ENCODE measurements around the gene PHRF1. TPM values are rescaled to one million over a fixed set of nuclear protein-coding genes. Genes with fewer than 3 reads are reported as not detected.

The PHRF1 gene
- total RNA-seq, 1 experiment from 2014 or later: 48.9 TPM

DNA sequence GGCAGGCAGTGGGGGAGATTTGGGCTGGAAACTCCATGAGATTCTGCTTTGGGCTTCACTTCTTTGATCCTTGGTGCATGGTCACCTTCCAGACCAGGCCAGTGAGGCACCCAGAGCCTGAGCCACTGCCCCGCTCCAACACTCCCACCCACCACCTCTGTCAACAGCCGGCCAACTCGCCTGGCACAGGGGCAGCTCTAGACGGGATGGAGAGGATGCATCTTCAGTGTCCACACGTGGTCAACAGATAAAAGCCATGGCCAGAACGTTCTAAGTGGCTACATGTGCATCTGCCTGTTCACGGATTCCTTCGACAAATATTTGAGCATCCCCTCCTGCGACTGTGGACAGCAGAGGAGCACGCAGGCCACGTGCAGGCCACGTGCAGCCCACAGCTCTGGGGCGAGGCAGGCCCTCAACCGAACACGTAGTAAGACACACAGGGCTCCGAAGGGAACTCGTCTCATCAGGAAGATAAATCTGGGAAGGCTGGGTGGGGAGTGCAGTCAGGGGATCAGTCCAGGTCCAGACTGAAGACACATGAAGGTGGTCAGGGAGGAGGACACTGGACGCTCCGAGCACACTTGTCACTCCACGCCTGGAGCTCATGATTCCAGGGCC, 37.7 kb upstream of the PHRF1 start:
- H3K79me1 ChIP-seq (ENCODE audit: insufficient read depth, low read depth, low read length, poor library complexity, severe bottlenecking): no peaks in the 10 kb centered on the region
- H3K27me3 Mint-ChIP-seq (ENCODE audit: low read depth): peaks cover 16% of the 10 kb centered on the region
- no peak overlapping the region for H2AK5ac ChIP-seq (ENCODE audit: insufficient read length, low read length)
- H3K18ac ChIP-seq (ENCODE audit: insufficient read length, low read depth, low read length): no peak overlapping the region
- no peak overlapping the region for H3K56ac ChIP-seq (ENCODE audit: insufficient read length, low read depth, low read length)
- no peak overlapping the region for H4K8ac ChIP-seq (replicated peaks; ENCODE audit: insufficient read length, low read depth, low read length)
- no peak overlapping the region for H2AFZ ChIP-seq (ENCODE audit: low read length)
- no peak overlapping the region for H3K14ac ChIP-seq (ENCODE audit: insufficient read depth, low read length)
- H3K23me2 ChIP-seq (ENCODE audit: insufficient read length, low read depth, low read length, poor library complexity, severe bottlenecking): peaks cover 19% of the 10 kb centered on the region
- no peak overlapping the region for H4K5ac ChIP-seq (ENCODE audit: insufficient read length, low read depth, low read length)
- H3K4me1 ChIP-seq (ENCODE audit: insufficient read depth, low read length): no peaks in the 10 kb centered on the region
- TF ChIP-seq CTCF (conservative IDR thresholded peaks at IDR 0.05): no peak
- H3K4me1 Mint-ChIP-seq: peaks cover 6 to 11% of the 10 kb centered on the region in 2 experiments; a peak in 2 of 4 replicates
- no peak overlapping the region for H2BK20ac ChIP-seq (ENCODE audit: low read depth, low read length, poor library complexity, severe bottlenecking)
- DNase-seq: no peak
- H3K9me3 Mint-ChIP-seq: peaks cover 0 to 4% of the 10 kb centered on the region in 2 experiments; a peak in 2 of 5 replicates
- H4K91ac ChIP-seq (ENCODE audit: insufficient read length, low read depth, low read length): no peak overlapping the region
- H4K20me1 ChIP-seq (ENCODE audit: control insufficient read depth, insufficient read depth, insufficient read length): no peaks in the 10 kb centered on the region
- H3K4me2 ChIP-seq (ENCODE audit: insufficient read depth, insufficient read length, low read length): no peak overlapping the region
- no peak overlapping the region for H3K27ac ChIP-seq (ENCODE audit: insufficient read length, low read depth, low read length)
- no peak overlapping the region for H3K27ac Mint-ChIP-seq
- H3T11ph ChIP-seq (ENCODE audit: low read length): no peak overlapping the region
- H3K4ac ChIP-seq (ENCODE audit: low read depth, low read length): no peak overlapping the region
- WGBS (ENCODE audit: extremely low coverage, insufficient read length, low lambda C conversion rate): no CpG with 5 or more reads among the region's 20 CpGs
- H3K23ac ChIP-seq (ENCODE audit: insufficient read length, low read depth, low read length): no peak overlapping the region
- H3K27me3 ChIP-seq (ENCODE audit: insufficient read depth, low read length): no peaks in the 10 kb centered on the region
- no peak overlapping the region for H2BK12ac ChIP-seq (ENCODE audit: insufficient read length, low read depth, low read length)
- H3K9ac ChIP-seq (ENCODE audit: extremely low read depth, insufficient read length, low read length): no peak overlapping the region
- H2BK120ac ChIP-seq (ENCODE audit: low read depth, low read length, poor library complexity, severe bottlenecking): no peak overlapping the region
- peaks cover 4 to 11% (median 5%) of the 10 kb centered on the region in 3 experiments; a peak in 6 of 7 replicates for H3K36me3 Mint-ChIP-seq (ENCODE audit: insufficient read depth in 1 of 3, low read depth in 3 of 3)
- no peak overlapping the region for H2BK15ac ChIP-seq (ENCODE audit: low read depth, low read length)
- H3K9me3 ChIP-seq (ENCODE audit: control insufficient read depth, low read depth, low read length): no peaks in the 10 kb centered on the region
- H2BK5ac ChIP-seq (ENCODE audit: insufficient read length, low read length): no peak overlapping the region
- peak overlapping the region; percentile 21 to 46; a peak in 3 of 5 replicates for H3K4me3 Mint-ChIP-seq
- no peaks in the 10 kb centered on the region for H3K79me2 ChIP-seq (ENCODE audit: insufficient read depth, low read length)
